ENCODE measurements around the gene RPEL1.
"Not testable (repeated sequence)": the region's sequence is repeated elsewhere in the genome, so short reads cannot be mapped to it uniquely, and the experiment has no call there.

The RPEL1 gene

DNA sequence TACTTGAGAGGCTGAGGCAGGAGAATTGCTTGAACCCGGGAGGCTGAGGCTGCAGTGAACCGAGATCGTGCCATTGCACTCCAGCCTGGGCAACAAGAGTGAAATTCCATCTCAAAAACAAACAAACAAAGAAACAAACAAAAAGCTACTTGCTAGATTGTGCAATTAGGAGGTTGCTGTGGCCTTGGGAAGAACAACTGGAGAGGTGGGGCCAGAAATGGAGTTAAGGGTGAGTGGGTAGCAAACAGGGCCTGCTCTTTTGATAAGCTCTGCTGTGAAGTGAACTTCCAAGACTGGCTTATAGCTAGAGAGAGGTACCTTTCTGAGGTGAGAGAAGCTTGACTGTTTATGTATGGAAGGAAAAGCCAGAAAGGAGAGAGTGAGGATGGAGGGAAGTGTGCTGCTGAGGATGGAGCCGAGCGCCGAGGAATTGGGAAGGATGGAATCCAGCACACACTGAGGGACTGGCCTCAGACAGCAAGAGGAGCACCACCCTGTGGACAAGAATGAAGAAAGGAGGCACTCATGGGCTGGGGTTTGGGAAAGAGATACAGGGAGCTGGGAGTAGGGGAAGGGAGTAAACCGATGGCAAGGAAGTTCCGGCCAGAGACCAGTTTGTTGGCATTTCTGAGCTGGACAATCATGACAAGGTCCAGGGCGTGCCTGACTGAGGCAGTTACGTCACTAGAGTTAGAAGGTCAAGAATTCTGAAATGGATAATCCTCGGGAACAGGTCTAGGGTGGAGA is 7.0 kb upstream of the RPEL1 start:
- no peak for DNase-seq

DNA sequence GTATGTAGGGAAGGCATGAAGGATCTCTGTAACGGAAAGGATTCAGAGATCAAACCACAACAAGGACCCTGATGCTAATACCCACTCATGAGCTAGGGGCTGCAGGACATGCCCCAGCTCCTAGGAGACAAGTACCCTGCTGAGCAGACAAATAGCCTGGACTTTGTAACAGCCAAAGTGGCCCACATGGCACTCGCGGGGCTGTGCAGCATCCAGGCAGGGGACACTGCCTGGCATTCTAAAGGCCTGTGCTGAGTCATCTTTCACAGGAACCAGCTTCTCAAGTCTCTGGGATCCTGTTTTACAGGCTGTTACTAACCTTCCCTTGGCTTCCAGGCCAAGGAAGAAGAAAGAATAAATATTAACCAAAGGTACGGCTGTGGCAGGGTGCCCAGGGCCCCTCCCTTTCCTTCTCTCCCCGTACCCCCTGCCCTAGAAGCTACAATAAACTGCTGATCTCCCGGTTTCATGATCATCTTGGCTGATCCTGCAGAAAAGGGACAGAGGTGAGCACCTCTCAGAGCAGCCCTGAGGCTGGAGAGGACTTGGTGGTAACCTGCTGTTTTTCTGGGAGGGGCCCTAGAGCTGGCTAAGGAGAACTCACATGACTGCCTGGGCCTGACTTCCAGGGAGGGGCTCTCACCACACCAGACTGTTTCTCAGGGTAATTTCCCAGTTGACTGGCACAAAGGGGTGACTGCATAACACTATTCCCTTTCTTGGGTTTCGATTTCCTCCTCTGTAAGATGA is 4.2 kb upstream of the RPEL1 start:
- no peak for DNase-seq

DNA sequence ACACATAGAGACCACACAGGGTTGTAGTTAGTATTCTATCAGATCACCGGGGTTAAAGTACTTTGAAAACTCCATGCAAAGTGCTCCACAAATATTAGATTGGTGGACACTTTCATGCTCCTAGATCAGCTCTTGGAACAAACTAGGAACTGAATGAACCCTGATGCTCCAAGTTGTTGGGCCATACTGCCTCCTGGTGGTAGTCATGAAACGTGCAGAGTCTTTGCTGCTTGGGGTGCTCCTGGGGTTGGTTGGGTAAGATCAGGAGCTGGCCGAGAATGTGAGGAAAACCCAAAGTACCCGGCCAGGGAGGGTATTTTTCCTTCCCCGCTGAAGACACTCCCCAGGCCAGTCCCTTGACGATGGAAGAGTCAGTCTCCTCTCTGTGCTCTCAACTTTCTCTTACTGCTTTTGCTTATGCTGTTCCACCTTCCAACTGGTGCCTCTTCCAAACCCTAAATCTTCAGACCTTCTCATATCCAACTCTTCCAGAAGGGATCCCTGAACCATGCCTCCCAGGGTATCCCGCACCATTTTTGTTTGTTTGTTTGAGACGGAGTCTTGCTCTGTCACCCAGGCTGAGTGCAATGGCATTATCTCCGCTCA is 918 bp upstream of the RPEL1 start:
- peak; percentile 48 for DNase-seq

DNA sequence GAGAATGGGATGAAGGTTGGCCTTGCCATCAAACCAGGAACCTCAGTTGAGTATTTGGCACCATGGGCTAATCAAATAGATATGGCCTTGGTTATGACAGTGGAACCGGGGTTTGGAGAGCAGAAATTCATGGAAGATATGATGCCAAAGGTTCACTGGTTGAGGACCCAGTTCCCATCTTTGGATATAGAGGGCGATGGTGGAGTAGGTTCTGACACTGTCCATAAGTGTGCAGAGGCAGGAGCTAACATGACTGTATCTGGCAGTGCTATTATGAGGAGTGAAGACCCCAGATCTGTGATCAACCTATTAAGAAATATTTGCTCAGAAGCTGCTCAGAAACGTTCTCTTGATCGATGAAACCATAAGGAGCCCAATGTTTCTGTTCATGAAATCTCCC is 637 bp downstream of the RPEL1 start:
- DNase-seq = no peak

DNA sequence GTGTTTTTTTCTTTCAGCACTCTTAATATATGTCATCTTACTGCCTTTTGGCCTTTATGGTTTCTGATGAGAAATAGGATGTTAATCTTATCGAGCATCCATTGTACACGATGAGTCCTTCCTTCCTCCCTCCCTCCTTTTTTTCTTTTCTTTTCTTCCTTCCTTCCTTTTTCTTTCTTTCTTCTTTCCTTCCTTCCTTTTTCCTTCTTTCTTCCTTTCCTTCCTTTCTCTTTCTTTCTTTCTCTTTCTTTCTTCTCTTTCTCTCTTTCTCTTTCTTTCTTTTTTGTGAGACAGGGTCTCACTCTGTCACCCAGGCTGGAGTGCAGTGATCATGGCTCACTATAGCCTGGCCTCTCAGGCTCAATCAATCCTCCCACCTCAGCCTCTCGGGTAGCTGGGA is 8.4 kb downstream of the RPEL1 start:
- DNase-seq = no peak

DNA sequence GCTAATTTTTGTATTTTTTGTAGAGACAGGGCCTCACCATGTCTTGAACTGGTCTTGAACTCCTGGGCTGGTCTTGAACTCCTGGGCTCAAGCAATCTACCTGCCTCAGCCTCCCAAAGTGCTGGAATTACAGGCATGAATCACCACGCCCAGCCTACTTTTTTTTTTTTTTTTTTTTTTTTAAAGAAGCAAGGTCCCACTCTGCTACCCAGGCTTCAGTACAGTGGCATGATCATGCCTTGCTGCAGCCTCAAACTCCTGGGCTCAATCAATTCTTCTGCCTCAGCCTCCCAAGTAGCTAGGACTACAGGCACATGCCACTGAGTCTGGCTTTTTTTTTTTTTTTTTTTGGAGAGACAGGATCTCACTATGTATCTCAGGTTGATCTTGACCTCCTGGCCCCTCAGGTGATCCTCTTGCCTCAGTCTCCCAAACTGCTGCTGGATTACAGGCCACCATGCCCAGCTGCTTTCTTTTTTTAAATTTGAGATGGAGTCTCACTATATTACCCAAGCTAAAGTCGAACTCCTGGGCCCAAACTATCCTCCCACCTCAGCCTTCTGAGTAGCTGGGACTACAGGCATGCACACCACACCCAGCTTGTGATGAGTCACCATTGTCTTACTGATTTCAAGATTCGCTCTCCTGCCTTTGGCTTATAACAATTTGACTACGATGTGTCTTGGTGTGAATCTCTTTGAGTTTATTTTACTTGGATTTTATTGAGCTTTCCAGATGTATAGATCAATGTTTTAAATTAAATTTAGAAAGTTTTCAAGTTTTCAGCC is 9.0 kb downstream of the RPEL1 start:
- no peak for DNase-seq

DNA sequence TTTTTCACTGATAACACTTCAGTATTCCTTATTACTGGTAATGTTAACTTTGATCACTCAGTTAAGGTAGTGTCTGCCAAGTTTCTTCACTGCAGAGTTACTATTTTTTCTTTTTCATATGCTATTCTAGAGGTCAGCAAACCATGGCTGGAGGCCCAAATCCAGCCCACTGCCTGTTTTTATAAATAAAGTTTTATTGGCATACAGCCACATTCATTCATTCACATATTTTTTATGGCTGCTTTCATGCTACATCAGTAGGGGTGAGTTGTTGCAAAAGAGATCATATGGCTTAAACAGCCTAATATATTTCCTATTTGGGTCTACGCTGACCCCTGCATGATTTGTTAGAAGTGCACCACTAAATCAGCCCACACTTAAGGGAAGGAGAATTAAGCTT is 10.9 kb downstream of the RPEL1 start:
- DNase-seq = no peak

DNA sequence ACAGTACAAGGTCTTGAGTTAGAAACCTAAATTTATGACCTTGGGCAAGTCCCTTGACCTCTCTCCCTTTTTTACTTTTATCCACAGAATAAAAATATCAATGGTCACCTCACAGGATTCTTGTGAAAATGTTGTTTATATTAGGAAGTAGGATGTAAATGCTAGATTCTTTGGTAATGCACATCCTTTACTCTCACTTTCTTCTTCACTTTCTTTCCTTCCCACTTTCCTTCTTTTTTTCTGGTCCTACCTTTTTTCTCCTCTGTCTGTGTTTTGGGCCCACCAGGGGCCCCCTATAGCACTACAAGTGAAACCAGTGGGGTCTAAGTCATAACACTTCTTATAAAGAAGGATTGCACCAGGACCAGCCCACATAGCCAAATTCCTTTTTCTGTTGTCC is 12.1 kb downstream of the RPEL1 start:
- no peak for DNase-seq

DNA sequence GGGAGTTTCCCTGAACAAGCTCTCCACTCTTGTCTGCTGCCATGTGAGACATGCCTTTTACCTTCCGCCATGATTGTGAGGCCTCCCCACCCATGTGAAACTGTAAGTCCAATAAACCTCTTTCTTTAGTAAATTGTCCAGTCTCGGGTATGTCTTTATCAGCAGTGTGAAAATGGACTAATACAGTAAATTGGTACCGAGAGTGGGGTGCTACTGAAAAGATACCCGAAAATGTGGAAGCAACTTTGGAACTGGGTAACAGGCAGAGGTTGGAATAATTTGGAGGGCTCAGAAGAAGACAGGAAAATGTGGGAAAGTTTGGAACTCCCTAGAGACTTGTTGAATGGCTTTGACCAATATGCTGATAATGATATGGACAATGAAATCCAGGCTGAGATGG is 13.2 kb downstream of the RPEL1 start:
- DNase-seq = not testable (repeated sequence)

DNA sequence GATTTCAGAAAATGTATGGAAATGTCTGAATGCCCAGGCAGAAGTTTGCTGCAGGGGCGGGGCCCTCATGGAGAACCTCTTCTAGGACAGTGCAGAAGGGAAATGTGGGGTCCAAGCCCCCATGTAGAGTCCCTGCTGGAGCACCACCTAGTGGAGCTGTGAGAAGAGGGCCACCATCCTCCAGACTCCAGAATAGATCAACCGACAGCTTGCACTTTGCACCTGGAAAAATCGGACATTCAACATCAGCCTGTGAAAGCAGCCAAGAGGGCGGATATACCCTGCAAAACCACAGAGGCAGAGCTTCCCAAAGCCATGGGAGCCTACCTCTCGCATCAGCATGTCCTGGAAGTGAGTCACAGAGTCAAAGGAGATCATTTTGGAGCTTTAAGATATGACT is 14.3 kb downstream of the RPEL1 start:
- DNase-seq = no peak

DNA sequence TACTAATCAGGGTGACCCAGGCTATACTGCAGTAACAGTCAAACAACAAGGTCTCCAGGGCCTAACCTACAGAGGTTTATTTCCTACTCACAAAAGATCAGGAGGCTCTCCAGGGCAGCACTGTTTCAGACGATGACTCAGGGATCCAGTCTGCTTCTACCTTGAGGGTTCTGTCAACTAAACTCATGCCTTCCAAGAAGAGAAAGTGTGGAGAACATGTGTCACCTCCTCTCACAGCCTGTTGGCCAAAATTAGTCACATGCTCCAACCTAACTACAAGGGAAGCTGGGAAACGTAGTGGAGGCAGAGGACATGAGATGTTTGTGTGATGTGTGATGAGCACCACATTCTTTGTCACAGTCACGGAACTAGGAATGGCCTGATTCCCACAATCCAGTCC is 16.5 kb downstream of the RPEL1 start:
- no peak for DNase-seq

DNA sequence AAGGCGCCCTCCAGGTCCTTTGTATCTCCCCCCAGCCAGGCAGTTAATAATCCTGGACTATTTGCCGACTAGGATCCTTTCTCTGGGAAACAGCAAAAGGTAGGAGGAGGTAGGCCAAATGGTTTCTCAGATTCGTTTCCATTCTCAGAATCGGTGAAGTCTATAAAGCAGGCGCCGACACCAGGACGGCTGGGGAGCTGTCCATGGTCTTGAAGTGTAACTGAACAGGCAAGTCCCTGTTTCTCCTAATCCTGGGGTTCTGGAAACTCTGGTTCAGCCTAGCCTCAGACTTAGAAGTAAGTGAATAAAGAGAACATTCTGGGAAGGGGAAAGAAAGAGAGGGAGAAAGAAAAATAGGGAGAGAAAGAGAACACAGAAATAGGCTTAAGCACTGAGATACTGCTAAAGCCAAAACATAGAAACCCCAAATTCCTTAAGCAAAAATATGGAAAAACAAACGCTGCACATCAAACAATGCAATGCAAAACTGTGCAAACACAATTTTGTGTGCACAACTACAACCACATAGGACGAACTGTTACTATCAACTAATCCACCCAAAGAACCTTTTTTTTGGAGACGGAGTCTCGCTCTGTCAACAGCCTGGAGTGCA is 20.1 kb downstream of the RPEL1 start:
- DNase-seq = no peak

DNA sequence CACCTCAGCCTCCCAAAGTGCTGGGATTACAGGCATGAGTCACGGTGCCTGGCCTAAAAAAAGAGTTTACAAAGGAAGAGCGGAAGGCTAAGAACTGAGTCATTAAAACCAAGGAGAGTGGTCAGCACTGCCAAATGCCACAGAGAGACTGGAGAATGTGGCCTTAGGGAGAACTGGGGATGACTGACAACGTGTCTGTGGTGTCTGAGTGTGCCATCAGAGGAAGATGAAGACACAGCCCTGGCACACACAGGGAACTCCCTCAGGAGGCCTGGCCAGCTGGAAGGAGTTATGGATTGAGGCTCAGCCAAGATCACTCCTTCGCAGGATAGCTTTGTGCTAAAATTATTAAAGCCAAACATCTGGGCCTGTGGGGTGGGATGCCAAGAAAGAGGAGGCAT is 27.4 kb downstream of the RPEL1 start:
- no peak for DNase-seq

DNA sequence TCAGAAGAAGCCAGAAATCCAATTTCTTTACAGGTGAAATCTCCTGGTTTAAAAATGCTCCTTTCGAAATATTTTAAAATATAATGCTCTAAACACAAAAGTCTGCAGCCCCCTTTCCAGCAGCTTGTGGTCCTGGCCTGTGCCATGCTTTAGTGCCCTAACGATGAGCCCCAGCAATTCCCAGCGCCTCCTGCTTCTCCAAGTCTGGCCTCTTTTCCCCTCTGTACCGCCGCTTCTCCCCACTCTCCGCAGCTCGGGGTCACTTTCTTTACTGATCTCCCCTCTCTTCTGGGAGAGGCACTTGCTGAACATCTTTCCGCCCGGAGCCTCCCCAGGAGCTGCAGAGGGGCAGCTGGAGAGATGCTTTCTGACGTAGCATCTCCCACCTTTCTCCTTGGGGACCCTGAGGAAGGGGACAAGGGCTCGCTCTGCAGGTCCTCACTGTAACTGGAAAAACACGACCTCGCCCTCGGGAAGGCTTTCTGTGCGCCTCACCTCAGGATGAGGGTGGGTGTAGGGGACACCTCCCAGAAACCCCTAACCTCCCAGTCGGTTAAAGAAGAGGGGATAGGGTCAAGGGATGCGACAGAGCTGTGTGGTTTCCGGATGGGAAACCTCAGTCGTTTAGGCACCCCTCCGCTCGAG is 30.7 kb downstream of the RPEL1 start:
- no peak for DNase-seq

DNA sequence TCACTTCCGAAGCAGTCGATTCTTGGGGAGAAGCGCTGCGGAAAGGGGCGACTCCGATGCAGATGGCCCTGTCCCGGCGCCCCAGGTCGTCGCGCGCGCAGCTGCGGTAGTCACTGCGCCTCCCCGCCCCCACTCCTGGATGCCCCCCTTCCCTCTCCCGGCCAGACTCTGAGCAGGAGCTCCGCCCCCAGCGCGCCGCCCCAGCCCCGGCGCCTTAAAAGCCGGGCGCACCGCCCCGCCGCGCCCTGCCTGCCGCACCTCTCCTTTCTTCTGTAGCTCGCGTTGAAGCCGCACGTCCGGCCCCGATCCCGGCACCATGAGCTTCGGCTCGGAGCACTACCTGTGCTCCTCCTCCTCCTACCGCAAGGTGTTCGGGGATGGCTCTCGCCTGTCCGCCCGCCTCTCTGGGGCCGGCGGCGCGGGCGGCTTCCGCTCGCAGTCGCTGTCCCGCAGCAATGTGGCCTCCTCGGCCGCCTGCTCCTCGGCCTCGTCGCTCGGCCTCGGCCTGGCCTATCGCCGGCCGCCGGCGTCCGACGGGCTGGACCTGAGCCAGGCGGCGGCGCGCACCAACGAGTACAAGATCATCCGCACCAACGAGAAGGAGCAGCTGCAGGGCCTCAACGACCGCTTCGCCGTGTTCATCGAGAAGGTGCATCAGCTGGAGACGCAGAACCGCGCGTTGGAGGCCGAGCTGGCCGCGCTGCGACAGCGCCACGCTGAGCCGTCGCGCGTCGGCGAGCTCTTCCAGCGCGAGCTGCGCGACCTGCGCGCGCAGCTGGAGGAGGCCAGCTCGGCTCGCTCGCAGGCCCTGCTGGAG is 31.4 kb downstream of the RPEL1 start, which contains the start of gene INA:
INA (plus strand) TSS at position 243 of the 817 bp plus-strand sequence; CDS start at position 317, 74 bp downstream.
- DNase-seq = no peak

DNA sequence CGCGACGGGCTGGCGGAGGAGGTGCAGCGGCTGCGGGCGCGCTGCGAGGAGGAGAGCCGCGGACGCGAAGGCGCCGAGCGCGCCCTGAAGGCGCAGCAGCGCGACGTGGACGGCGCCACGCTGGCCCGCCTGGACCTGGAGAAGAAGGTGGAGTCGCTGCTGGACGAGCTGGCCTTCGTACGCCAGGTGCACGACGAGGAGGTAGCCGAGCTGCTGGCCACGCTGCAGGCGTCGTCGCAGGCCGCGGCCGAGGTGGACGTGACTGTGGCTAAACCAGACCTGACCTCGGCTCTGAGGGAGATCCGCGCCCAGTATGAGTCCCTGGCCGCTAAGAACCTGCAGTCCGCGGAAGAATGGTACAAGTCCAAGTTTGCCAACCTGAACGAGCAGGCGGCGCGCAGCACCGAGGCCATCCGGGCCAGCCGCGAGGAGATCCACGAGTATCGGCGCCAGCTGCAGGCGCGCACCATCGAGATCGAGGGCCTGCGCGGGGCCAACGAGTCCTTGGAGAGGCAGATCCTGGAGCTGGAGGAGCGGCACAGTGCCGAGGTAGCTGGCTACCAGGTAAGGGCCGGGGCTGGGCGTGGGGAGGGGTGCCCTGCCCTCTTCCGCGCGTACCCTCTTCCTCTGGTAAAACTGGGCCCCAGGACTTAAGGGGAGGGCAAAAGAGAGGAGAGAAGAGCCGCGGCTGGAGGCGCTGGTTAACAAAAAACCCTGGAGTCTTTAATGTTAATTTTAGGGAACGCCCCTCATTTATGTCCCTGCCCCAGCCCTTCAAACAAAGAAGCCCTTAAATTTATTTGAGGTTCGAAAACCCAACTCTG is 32.2 kb downstream of the RPEL1 start:
- DNase-seq = no peak

DNA sequence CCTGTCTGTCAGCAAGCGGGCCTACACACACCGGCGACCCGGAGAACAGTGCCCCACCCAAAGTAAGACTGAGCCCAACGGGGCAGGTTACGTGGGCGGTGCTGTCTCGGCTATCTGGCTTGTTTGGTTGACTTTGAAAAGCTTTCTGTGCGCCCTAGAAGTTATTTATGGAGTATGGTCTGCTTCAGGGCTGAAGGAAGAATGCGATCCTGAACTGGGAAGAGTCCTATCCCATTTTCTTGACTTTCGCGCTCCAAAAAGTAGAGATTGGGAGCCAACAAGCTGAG is 32.8 kb downstream of the RPEL1 start:
- no peak for DNase-seq

DNA sequence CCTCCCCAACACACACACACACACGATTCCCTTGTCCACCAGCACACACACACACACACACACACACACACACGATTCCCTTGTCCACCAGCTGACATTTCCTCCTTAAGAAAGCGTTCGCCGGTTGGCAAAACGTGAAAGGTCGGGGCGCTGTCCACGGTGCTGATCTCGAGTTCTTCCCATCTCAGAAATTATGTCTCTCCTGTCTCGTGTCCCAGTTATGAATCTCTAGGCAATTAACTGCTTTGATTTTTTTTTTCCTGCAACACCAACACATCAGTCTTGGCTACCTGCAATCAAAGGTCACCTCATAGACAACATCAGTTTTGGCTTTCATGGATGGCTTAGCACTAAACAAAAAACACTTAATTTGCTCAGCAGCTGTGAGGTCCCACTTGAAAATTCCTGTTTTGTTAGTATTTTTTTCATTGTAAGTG is 33.2 kb downstream of the RPEL1 start:
- DNase-seq = no peak

DNA sequence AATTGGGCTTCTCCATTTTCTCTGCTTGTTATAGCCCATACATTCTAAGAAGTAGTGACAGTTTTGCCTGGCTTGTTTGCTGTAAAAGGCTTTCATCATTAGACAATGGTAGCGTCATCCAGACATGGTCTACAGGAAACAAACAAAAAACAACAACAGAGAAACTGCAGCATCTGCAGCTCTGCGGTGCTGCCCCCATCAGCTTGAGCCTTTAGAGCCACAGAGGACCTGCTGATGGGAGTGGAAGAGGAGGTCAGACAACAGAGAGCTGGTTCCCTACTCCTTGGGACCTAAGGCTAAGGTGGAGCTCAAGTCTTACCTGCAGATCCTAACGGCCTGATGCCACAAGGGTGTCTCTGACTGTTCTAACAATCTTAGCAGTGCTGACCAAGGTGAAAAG is 34.3 kb downstream of the RPEL1 start:
- no peak for DNase-seq

DNA sequence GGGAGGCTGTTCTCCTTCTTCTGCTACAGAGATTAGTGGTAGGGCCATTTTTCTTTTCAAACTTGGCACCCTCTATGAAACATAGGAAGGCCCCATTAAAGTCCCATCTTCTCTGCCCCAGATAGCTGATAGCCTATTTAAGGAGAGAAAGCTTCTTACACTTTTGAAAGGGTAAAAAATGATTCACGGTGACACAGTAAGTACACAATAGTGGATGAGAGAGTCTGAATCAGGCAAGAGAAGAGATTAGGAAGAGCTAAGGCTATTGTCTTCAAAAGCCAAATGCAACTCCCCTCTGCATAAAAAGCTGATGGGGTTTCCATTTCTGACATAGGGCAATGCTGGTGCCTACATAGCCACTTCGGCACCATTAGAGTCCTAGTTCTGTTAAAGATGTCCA is 34.8 kb downstream of the RPEL1 start:
- DNase-seq = no peak

DNA sequence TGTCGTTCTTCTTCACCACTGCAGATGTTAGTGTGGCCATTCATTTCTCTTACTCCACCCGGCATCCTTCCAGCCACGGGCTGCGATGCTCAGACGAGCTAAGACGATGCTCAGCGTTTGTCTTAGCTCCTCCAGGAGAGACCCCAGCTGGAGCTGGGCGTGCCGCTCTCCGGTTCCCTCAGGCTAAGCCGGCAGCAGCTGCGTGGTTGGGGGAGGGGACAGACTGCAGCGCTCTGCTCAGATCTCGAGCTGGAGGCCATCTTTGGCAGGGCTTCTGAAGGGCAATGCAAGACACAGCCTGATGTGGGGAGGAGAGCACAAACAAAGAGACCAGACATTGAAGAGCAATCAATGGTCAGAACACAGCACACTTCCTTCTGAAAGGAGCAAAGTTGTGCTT is 36.1 kb downstream of the RPEL1 start:
- no peak for DNase-seq
